DOHH2 (cell line): Measurements from ENCODE around the gene SLITRK3.

Experiments
- H3F3A ChIP-seq: fragments of 200-600 bp; sonication (generic), shearing (Covaris generic); 2 replicates; pipeline ENCODE4 v1.6.0; 2016; ENCODE audit warnings: antibody characterized with exemption, mild to moderate bottlenecking; ENCODE audit not compliant: control insufficient read depth, insufficient read depth
- H3K27ac ChIP-seq: fragments of 200-600 bp; sonication (generic); 2 replicates; pipeline ENCODE4 v1.5.1; 2014; ENCODE audit warnings: low read depth, mild to moderate bottlenecking, low read length, moderate library complexity
- H3K27me3 ChIP-seq: fragments of 200-600 bp; sonication (generic); 2 replicates; pipeline ENCODE4 v1.6.1; 2014; ENCODE audit warnings: mild to moderate bottlenecking, low read length, mixed read lengths; ENCODE audit not compliant: control insufficient read depth
- H3K36me3 ChIP-seq: fragments of 200-600 bp; sonication (generic); 2 replicates; pipeline ENCODE4 v1.6.1; 2014; ENCODE audit warnings: mild to moderate bottlenecking, low read length, moderate library complexity, mixed read lengths; ENCODE audit not compliant: control insufficient read depth
- H3K4me1 ChIP-seq: fragments of 200-600 bp; sonication (generic); 2 replicates; pipeline ENCODE4 v1.6.1; 2014; ENCODE audit warnings: mild to moderate bottlenecking, low read length, mixed read lengths; ENCODE audit not compliant: control insufficient read depth
- H3K4me2 ChIP-seq: fragments of 200-600 bp; sonication (generic); 2 replicates; pipeline ENCODE4 v1.6.0; 2014; ENCODE audit warnings: mild to moderate bottlenecking, low read length, moderate library complexity
- H3K4me3 ChIP-seq: fragments of 200-600 bp; sonication (generic); 2 replicates; pipeline ENCODE4 v1.5.1; 2014; ENCODE audit warnings: mild to moderate bottlenecking, low read length, mixed read lengths
- H3K79me2 ChIP-seq: fragments of 200-600 bp; sonication (generic); 2 replicates; pipeline ENCODE4 v1.6.1; 2014; ENCODE audit warnings: mild to moderate bottlenecking, low read length, mixed read lengths; ENCODE audit not compliant: control insufficient read depth
- H3K9me2 ChIP-seq: fragments of 200-600 bp; sonication (generic); replicated peaks from 2 replicates; pipeline ENCODE4 v1.6.1; 2014; ENCODE audit warnings: mild to moderate bottlenecking, low read length, mixed read lengths; ENCODE audit not compliant: control insufficient read depth
- H3K9me3 ChIP-seq: fragments of 200-600 bp; sonication (generic); 2 replicates; pipeline ENCODE4 v1.6.1; 2014; ENCODE audit warnings: antibody characterized with exemption, low read length, mixed read lengths; ENCODE audit not compliant: control insufficient read depth, insufficient read depth
- H4K20me1 ChIP-seq: fragments of 200-600 bp; sonication (generic); 2 replicates; pipeline ENCODE4 v1.6.0; 2014; ENCODE audit warnings: low read depth, mild to moderate bottlenecking, antibody characterized with exemption, low read length, moderate library complexity; ENCODE audit not compliant: control insufficient read depth, insufficient read depth
- CTCF ChIP-seq: fragments of 200-600 bp; sonication (generic); IDR thresholded peaks from one replicate; pipeline ENCODE4 v1.5.1; 2014; ENCODE audit warnings: antibody characterized with exemption, mild to moderate bottlenecking, low read depth, low read length; ENCODE audit not compliant: poor library complexity, severe bottlenecking
- EZH2phosphoT487 ChIP-seq: fragments of 200-600 bp; sonication (generic); IDR thresholded peaks from 2 replicates; pipeline ENCODE4 v1.6.1; 2017; ENCODE audit warnings: borderline replicate concordance, mild to moderate bottlenecking, antibody characterized with exemption, low read length, moderate library complexity, mixed read lengths

Gene SLITRK3

GRCh38 chr3:165195640-165196576 is at the start of gene SLITRK3:
Gene SLITRK3 (minus strand): TSS chr3:165196384. CDS start chr3:165190830, 5,554 bp downstream.
- Histone ChIP-seq H3K9me2 (no peaks in the 10 kb centered on the region), H3K9me3 (no peaks in the 10 kb centered on the region; the same call in 1 of the 2 replicates), H3K4me3 (no peak within 1 kb of the TSS), H3K27me3 (peaks cover 15% of the 10 kb centered on the region), H3F3A (no peaks in the 10 kb centered on the region), H3K27ac (no peak within 1 kb of the TSS), H3K79me2 (no peaks in the 10 kb centered on the region), H3K4me2 (no peak within 1 kb of the TSS), H3K4me1 (no peaks in the 10 kb centered on the region), H4K20me1 (no peaks in the 10 kb centered on the region), H3K36me3 (no peaks in the 10 kb centered on the region)
- TF ChIP-seq CTCF (no peak), EZH2phosphoT487 (no peak)

- H3K36me3 ChIP-seq: no peaks in the 10 kb centered on the region
- no peaks in the 10 kb centered on the region for H3K9me2 ChIP-seq
- no peak for TF ChIP-seq CTCF
- TF ChIP-seq EZH2phosphoT487: no peak
These were observed 47.4 kb upstream of the SLITRK3 start for GRCh38 chr3:165243597-165243996.

GRCh38 chr3:165233501-165234195 is 37.5 kb upstream of the SLITRK3 start:
- Histone ChIP-seq H3K27ac (no peak overlapping the region), H3K4me1 (no peaks in the 10 kb centered on the region), H3K79me2 (no peaks in the 10 kb centered on the region), H3K9me3 (no peaks in the 10 kb centered on the region), H3K9me2 (no peaks in the 10 kb centered on the region), H3F3A (no peaks in the 10 kb centered on the region), H4K20me1 (no peaks in the 10 kb centered on the region), H3K4me3 (no peak overlapping the region), H3K27me3 (no peaks in the 10 kb centered on the region), H3K36me3 (no peaks in the 10 kb centered on the region), H3K4me2 (no peak overlapping the region)
- TF ChIP-seq EZH2phosphoT487: no peak
- TF ChIP-seq CTCF: no peak

More at GRCh38 chr3:165243597-165243996, 47.4 kb upstream of the SLITRK3 start:
- Histone ChIP-seq H3K79me2 (no peaks in the 10 kb centered on the region), H3F3A (no peaks in the 10 kb centered on the region), H3K4me2 (no peak overlapping the region), H3K27me3 (no peaks in the 10 kb centered on the region), H3K4me1 (no peaks in the 10 kb centered on the region), H3K27ac (no peak overlapping the region), H3K4me3 (no peak overlapping the region), H3K9me3 (no peaks in the 10 kb centered on the region), H4K20me1 (no peaks in the 10 kb centered on the region)
